HG03025 (cell line): ENCODE results near the gene KIAA1958.
"Not testable (repeated sequence)": the region's sequence is repeated elsewhere in the genome, so short reads cannot be mapped to it uniquely, and the experiment has no call there.

Experiments used
- ATAC-seq: cut with Tn5 transposase; IDR thresholded peaks from one replicate; pipeline ENCODE4 v1.9.1; 2021; ENCODE audit warnings: mild to moderate bottlenecking, moderate library complexity; ENCODE audit not compliant: unreplicated experiment, low FRiP score

The KIAA1958 gene

DNA sequence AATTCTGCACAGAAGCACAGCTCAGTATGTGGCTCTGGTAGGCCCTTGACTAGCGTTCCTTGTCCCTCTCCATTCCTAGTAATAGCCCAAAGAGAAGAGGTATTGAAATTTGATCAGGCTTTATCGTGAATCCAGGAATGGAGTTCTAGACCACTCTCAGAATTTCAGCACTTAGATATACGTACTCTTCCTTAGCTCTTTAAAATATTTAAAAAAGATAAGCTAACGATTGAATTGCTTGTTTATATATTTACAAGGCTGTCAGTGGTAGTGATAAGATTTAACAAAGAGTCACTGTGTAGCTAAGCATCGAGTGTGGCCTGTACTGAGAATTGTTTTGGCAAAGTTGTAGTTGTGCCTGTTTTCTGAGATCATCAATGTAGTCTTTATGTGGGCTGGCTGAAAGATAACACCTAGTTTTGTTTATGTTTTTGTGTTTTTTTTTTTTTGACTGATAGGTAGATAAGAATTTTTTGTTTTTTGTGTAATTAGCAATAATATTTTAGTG is 2.5 kb downstream of the KIAA1958 start:
- no peak for ATAC-seq

- no peak for ATAC-seq
Observed at GRCh38 chr9:112489876-112490666, 3.4 kb downstream of the KIAA1958 start.

DNA sequence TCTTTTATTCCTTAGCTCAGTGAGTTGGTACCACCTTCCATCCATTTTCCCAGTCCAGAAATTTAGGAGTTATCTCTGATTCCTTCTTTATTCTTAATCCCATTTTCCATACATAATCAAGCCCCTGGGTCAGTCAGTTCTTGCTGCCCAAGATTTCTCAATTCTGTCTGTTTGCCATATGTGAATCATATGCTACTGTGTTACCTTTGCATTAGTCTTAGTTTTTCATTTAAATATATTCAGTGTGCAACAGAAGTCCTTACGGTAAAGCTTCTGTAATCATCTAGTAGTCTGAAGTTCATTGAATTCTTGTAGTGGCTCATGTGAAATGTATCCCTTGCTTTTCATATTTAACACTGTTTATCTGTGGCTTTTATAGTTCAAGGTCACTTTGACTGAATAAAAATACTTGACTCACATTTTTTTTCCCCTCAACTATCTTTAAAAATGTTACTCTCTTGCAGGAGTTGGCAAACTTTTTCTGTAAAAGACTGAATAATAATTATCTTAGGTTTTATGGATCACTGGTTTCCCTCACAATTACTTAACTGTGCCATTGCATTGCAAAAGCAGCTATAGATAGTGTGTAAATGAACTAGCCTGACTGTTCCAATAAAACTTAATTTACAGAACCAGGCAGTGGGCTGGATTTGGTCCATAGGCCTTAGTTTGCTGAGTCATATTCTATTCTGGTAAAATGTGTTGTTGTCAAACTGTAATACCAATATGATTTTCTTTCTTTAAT is 6.9 kb downstream of the KIAA1958 start:
- ATAC-seq: no peak

DNA sequence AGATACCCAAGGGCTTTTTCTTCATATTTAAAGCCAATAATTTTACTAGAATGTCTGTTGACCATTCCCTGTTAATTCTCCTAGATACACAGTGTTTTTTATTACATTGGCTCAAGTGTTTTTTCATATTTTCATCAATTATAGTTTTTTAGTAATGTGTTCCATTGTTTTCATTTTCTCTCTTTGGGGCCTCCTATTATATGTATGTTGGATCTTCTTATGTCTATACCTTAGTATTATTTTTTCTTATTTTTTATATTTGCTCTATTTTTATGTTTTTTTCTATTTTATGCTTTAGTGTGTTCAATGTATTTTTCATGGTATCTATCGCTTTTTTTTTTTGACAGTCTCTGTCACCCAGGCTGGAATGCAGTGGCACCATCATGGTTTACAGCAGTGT is 7.5 kb downstream of the KIAA1958 start:
- no peak for ATAC-seq

DNA sequence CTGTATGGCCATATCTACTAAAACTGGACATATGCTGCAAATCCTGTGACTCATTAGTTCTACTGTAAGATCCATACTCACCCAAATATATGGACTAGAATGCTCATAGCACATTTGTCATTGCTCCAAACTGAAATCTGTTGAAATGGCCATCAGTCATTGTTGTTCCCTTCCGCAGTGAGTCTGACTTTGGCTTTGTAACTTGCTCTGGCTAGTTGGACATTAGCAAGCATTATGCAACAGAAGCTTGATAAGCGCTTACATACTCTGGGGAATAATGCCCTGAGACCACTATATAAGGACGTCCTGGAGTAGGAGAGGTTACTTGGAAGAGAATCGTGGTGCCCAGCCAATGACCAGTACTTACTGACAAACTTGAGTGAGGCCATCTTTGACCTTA is 9.0 kb downstream of the KIAA1958 start:
- ATAC-seq: no peak

GRCh38 chr9:112496074-112496722 is 9.6 kb downstream of the KIAA1958 start:
- no peak for ATAC-seq

- no peak for ATAC-seq
Observed at GRCh38 chr9:112500842-112501241, 14.2 kb downstream of the KIAA1958 start.

DNA sequence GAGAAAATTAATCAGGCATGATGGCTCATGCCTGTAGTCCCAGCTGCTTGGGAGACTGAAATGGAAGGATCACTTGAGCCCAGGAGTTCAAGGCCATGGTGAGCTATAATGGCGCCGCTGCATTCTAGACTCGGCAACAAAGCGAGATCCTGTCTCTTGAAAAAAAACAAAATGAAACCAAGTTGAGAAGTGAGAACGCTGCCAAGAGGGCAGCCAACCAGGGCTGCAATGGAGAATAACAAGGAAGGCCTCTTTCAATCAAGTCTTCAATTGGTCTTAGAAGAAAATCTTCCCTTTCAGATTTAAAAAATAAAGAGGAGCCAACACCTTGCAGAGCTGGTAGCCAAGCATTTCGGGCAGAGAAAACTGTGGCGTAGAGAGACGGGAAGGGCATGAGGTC is 14.7 kb downstream of the KIAA1958 start:
- ATAC-seq: no peak

DNA sequence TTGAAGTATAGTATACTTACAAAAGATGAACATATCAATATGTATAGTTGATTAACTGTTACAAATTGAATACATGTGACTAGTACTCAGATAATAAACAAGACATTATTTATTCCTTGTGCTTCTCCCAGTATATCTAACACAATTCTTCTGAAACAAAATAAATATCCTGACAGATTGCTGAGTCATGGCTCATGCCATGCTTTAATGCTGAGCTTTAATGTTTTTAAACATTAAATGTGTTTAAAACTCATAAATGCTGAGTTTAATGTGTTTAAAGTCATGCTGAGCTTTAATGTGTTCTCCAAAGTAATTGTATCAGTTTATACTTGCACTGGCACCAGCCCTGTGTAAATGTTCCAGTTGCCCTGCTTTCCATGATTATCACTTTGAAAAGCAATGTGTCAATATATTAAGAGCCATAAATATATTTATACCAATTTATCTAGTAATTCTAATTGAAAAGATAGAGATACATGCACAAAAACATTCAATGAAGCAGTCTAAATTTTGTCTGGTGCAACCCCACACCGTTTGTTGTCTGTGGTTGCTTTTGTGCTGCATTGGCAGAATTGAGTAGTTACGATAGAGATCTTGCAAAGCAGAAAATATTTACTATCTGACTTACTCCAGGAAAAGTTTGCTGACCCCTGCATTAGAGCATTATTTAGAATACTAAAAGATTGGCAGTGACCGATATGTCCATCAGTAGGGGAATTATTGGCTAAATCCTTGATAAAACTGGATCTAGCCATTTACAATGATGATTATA is 15.7 kb downstream of the KIAA1958 start:
- ATAC-seq: no peak

- no peak for ATAC-seq
Observed at GRCh38 chr9:112503170-112503569, 16.5 kb downstream of the KIAA1958 start.

DNA sequence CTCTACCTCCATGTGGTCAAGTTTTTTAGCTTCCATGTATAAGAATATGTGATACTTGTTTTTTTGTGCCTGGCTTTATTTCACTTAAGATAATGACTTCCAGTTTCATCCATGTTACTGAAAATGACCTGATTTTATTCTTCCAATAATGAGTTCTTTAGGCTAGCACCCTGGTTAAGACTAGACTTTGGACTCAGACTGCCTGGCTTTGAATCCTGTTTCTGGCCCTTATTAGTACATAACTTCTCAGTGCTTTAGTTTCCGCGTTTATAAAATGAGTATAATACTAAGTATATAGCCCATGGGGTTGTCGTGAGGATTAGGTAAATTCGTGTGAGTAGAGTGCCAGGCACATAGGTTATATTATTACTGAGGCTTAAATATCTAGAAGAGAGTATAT is 18.5 kb downstream of the KIAA1958 start:
- ATAC-seq: no peak

- no peak for ATAC-seq
Observed at GRCh38 chr9:112505607-112506006, 19.0 kb downstream of the KIAA1958 start.

- no peak for ATAC-seq
Observed at GRCh38 chr9:112506571-112506970, 19.9 kb downstream of the KIAA1958 start.

- no peak for ATAC-seq
Observed at GRCh38 chr9:112507001-112507680, 20.5 kb downstream of the KIAA1958 start.

DNA sequence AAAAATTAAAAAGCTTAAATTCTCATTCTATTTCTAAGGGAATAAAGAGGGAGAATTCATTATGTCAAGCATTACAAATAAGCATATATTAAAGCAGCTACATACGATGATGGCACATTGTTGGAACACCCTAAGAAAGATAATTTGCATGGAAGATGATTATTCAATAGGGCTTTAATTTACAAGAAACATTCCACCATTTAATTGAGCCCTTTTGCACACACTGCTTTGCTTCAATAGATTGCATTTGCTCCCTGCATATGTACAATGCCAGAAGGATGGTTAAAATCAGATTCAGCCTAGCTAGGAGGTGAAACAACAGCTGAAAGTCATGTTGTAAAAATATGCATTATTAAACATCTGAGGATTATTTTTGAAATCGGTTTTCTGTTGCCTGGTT is 21.8 kb downstream of the KIAA1958 start:
- ATAC-seq: no peak

- not testable (repeated sequence) for ATAC-seq
Observed at GRCh38 chr9:112512377-112512776, 25.8 kb downstream of the KIAA1958 start.

DNA sequence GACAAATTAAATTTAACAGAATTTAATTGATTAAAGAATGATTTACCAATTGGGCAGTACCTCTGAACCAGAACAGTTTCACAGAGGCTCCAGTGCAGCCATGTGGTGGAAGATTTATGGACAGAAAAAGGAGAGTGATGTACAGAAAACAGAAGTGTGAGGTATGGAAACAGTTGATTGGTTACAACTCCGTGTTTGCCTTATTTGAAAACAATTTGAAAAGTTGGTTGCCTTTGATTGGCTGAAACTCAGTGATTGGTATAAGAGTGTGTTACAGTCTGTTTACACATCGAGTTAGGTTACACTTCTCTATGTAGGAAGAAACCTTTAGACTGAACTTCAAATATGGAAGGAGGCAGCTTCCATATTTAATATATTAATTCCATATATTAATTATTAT is 30.1 kb downstream of the KIAA1958 start:
- ATAC-seq: no peak

GRCh38 chr9:112520069-112520468 is 33.4 kb downstream of the KIAA1958 start:
- ATAC-seq: no peak

- ATAC-seq: no peak
Observed at GRCh38 chr9:112520656-112521055, 34.0 kb downstream of the KIAA1958 start.

DNA sequence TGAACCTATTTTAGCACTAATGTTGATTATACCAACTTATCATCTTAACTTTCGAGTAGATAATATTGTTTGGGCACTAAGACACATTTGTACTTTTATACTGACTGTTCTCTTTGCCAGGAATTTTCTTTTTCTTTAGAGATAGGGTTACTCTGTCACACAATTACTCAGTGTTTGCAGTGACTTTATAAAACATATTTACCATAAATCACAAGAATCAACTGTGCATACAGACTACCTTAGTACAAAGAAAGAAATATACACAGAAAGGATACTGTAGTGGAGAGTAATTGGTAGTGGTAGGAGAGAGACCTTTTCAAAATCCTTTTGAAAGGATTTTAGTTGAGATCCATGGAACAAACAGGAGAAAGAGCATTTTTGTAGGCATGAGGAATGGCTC is 40.3 kb downstream of the KIAA1958 start:
- no peak for ATAC-seq
